CD4-positive, alpha-beta T cell treated with Interleukin-4 for 4 hours (primary cell): ENCODE results near the gene FRY.

ENCODE experiments used
- DNase-seq: peaks from one replicate; pipeline ENCODE4 v3.0.0-alpha.2; 2020

FRY gene

DNA sequence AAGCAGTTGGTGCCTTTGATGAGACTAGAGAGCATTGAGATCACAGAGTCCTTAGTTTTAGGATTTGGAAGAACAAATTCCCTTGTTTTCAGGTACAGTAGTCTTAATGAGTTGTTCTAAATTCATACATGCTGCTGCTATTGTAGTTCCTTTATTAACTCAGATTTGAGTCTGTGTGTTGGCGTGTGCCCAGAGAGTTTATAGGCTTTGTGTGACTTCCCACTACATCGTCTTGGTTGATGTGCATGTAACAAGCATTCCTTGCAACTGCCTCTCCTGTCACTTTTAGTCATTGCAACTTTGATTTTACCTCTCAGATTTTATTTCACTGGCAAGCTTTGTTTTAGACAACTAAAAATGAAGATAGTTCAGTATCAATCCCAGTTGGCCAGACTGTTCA, 148.1 kb downstream of the FRY start:
- DNase-seq = no peak

- no peak for DNase-seq
Measured at GRCh38 chr13:32187651-32188050, 156.1 kb downstream of the FRY start.

- no peak for DNase-seq
Measured at GRCh38 chr13:32191452-32191998, 160.0 kb downstream of the FRY start.

DNA sequence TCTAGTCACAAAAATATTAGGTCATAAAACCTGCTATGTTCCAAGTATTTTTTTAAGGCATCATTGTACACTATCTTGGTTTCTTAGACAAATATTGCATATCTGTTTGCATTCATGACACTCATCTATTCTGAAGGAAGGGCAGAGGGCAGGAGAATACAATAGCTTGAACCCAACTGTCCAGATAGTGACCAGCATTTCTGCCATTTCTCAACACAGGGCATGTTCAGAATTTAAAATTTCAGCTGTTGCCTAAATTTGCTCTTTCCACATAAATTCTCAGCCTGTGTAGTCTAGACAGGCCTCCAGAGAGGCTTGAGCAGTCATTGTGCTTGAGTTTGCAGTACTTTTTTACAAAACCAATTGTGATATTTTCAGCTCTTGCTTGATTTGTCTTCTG, 164.1 kb downstream of the FRY start:
- no peak for DNase-seq

DNA sequence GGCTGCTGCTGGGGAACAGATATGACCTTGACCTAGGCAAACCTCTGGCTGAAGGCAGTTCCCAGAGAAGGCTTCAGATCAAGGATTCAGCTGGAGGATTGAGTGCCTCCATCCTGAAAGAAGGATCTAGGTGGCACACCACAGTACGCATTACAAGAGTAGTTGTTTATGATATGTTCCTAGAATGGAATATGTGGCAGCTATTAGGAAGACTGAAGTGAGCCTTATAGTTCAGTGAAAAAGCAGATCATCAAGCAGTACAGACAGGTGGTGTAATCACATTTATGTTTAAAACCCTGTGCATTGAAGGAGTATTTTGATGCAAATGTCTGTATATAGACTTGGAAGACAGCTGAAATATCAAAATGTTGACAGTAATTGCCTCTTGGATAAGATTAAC, 167.6 kb downstream of the FRY start:
- no peak for DNase-seq

- no peak for DNase-seq
Measured at GRCh38 chr13:32200741-32201140, 169.2 kb downstream of the FRY start.

DNA sequence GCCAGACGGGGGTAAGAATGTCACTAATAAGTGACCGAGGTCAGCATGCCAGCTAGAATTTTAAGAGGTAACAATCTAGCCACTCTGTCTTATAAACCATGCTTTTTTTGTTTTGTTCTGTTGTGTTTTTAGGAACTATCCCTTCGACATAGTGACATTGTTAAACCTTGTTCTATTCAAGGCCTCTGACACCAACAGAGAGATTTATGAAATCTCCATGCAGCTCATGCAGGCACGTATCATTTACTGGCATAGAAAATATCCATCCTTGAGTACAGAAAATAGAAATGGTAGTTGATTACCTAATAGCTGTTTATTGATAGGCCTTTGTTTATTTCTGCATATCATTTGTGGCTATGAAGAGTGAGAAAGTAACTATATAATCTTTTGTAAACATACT, 170.2 kb downstream of the FRY start:
- DNase-seq = no peak

DNA sequence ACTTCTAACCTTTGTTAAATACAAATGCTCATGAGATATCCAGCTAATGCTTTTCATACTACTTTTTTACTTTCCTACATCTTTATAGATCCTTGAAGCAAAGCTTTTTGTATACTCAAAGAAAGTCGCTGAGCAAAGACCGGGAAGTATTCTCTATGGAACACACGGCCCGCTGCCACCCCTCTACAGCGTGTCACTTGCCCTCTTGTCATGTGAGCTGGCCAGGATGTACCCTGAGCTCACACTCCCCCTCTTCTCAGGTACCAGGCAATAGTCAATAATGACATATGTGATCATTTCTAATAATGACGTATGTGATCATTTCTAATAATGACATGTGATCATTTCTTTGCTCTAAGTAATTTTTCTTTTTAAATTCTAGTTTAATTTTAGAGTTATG, 170.7 kb downstream of the FRY start:
- no peak for DNase-seq

DNA sequence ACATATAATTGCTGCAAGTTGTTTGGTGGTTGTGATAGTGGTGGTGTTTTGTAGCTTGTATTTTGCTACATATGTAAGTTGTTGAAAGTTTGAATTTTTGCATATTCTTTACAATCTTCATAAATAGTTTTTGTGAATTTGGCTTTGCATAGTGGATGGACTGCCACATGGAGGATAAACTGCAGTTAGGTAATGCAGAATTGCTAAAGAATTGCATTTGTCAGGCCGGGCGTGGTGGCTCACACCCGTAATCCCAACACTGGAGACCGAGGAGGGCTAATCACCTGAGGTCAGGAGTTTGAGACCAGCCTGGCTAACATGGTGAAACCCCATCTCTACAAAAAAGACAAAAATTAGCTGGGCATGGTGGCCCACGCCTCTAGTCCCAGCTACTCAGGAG, 171.6 kb downstream of the FRY start:
- DNase-seq = no peak

DNA sequence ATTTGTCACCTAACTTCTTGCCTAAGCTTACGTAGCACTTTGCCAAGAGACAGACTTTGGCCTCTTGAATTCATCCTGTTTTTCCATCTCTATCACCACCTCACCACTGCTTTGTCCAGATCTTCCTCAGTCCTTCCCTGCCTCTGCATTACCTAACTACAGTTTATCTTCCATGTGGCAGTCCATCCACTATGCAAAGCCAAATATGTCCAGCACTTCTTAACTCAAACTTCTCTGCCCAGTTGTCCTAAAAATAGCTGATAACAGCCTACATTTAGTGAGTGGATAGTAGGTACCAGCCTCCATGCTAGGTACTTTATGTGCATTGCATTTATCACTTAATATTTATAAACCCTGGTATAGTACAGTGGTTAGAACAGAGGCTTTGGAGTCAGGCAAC, 172.2 kb downstream of the FRY start:
- no peak for DNase-seq

- no peak for DNase-seq
Measured at GRCh38 chr13:32205431-32206096, 174.0 kb downstream of the FRY start.

GRCh38 chr13:32206097-32206740, 174.6 kb downstream of the FRY start:
- DNase-seq = no peak

- no peak for DNase-seq
Measured at GRCh38 chr13:32208860-32209259, 177.3 kb downstream of the FRY start.

DNA sequence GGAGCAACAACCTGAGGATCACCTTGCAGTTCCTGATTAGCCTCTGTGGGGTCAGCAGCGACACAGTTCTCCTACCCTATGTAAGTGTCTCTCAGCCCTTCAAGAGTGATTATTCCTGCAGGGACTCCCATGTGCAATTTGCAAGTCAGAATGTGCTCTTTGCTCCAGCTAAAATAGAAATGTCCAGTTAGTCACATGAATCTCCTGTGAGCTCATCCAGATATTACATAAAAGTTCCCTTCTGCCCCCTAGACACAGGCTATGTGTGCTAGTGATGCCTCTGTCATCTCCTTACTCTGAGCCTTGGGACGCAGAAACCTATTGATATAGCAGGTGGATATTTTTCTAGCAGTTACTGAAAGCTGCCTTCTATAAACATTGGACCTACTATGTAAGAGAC, 178.1 kb downstream of the FRY start:
- DNase-seq = no peak

- DNase-seq = no peak
Measured at GRCh38 chr13:32210101-32210500, 178.5 kb downstream of the FRY start.

DNA sequence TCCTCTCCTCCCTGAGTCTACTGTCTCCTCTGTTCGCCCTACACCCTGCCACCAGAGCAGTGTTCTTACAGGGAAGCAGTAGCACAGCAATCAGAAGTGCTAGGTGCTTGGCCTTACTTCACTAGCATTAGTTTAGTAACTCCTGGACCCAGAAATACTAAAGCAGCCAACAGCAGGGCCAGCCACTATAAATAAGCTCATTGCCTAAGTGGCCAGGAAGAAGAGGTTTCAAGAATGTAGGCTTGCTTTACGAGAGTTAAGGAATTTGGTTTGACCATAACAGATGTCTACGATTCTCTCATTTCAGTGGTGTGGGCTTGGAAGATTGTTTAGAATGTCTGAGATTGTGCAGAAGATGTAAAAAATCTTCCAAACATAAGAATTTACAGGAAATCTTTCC, 180.2 kb downstream of the FRY start:
- no peak for DNase-seq

- DNase-seq = no peak
Measured at GRCh38 chr13:32212421-32212820, 180.8 kb downstream of the FRY start.

- DNase-seq = no peak
Measured at GRCh38 chr13:32213626-32214025, 182.1 kb downstream of the FRY start.

- no peak for DNase-seq
Measured at GRCh38 chr13:32214071-32214470, 182.5 kb downstream of the FRY start.

DNA sequence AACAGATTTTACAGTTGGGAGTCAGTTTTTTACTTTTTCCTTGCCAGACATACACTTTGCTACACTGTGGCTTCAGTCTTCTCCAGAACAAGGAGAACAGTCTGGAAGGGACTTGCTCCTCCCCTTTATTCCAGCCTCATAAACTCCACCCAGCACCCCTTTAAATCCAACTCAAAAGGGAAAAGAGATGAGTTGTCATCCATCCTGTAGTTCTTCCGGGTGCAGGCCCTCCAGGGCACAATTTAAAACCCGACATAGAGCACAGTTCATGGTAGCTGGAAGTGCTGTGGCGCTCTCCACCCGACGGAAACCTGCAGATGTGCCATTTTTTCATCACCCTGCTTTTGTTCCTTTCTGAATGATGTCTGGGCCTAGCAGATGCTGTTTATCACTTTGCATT, 184.7 kb downstream of the FRY start:
- no peak for DNase-seq

DNA sequence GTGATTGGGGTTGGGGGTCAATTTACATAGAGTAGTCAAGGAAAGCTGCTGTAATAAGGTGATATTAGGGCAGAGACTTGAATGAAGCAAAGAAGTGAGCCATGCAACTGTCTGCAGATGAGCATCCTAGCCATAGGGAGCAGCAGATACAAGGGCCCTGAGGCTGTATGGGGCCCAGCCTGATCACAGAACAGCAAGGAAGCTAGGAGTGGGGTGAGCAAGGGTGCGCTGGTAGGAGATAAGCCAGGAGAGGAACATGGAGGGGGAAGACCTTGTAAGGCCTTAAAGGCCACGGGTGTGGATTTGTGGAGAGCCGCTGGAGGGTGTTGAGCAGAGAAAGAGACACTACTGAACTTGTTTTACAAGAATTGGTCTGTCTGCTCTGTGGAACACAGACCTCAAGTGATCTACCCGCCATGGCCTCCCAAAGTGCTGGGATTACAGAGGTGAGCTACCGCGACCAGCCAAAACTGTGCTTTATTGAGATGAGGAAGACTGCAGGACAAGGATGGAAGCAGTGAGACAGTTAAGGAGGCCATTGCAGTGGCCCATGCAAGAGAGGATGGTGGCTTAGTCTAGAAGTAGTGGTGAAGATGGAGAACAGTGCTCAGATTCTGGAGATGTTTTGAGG, 190.6 kb downstream of the FRY start:
- DNase-seq = no peak

GRCh38 chr13:32224916-32225315, 193.3 kb downstream of the FRY start:
- no peak for DNase-seq

DNA sequence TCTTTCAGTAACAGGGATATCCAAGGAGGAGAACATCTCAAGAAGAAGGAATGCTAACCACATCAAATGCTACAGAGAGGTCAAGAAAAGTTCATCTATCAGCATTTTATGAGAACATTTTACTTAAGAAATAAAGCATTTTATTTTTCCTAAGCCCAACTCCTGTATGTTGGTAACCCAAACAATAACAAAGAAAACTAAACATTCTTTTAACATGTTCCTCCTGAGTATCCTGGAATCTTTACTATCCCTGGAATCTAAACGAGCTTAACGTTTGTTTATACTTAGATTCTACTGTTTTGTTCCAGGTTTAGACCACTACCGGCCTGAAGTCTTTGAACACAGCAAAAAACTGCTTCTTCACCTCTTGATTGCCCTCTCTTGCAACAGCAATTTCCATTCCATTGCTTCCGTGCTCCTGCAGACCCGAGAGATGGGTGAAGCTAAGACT, 193.9 kb downstream of the FRY start:
- no peak for DNase-seq

- no peak for DNase-seq
Measured at GRCh38 chr13:32228330-32229041, 196.9 kb downstream of the FRY start.
